NCI-H748 (cell line): Measurements from ENCODE around the gene SPATS1.

Experiments used
- DNase-seq: peaks from one replicate; lab custom pipeline; 2025; ENCODE audit not compliant: unreplicated experiment; lab: John Stamatoyannopoulos, UW

SPATS1 gene

DNA sequence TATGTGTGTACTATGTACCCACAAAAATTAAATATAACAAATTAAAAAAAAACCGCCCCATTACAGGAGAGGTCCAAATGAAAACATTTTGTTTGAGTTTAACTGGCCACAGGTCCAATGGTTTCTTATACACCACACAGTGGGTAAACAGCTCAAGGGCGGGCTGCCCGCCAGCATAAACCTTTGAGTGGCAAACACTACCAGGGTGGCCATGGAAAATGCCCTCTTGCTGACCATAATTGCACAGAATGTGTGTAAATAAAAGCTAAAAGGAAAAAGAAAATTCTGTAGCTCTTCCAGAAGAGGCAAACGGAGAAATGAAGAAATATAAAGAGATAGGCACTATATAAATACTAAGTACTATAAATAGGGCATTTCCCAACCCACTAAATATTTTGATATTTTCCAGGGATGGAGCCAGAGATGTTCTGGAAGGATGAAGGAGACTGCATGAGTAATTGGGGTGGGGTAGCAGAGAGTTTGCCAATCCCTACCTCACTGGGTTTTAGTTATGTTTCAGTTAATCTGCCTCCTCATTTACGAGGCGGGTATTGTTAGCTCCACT lies 44.0 kb downstream of the SPATS1 start:
- DNase-seq = peak; percentile 69

DNA sequence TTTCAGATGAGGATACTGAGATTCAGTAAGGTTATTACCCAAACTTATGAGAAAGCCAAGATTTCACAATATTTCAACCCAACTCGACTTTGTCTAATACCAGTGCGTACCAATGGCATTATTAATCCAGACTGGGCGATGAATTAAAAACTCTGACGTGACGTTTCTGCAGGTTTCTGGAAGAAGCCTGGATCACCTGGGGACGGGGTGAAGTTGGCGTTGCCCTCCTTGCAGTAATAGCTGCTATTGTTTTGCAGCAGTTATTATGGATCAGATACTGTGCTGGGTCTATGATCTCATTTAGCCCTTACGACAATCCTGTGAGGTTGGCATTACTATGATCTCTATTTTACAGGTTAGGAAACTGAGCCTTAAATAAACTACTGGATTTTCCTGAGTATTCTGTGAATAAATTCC lies 44.5 kb downstream of the SPATS1 start:
- peak; percentile 83 for DNase-seq

DNA sequence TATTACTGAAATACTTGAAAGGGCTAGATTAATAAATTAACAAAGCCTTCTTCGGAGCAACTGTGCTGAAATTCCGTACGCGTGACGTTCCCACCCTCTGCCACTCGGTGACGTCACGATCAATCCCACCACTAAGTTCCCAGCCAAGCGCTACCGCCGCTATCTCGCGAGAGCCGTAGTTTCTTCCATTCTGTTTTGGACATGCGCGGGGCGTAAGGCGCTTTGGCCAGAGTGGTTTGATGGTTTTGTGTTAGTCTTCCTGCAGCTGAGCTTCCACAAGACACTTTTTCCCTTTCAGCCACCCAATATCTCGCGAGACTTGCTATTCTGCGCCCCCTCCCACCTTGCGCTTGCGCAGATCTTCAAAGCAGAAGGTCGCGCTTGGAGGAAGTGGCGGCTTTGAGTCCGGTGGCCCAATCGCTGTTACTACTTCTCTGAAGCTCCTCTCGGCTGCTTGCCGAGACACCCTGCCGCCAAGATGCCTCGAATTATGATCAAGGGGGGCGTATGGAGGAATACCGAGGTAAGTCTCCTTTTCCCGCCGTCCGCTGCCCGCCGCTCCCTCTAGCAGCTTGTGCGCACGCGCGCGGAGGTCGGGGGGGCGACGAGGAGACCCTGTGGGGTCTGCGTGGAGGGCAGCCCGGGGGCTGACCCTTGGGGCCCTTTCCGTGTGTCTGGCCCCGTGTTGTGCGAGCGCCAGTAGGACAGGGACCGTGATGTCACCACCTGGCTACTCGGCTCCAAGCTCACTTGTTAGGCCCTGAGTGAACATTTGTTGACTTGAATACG lies 45.1 kb downstream of the SPATS1 start, which contains the start of gene CDC5L:
Gene CDC5L, plus strand, starts transcription at position 361 of the 789 bp plus-strand sequence. Its CDS starts 118 bp downstream, at position 479.
- DNase-seq = peak; percentile 100

DNA sequence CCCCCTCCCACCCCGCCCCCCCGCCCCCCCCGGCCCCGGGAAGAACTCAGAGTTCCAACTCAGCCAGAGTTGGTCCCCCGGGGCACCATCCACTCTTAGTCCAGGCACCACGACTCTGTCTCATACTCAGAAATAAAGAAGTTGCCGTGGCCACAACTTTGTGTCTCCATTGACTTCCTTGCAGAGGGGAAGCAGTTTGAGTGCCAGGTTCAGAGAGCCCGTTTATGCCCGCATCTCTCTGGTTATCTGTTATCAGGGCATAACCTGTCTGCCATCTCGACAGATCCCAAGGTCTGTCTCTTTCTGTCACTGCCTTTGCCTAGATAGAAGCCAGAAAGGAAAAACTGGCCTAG lies 45.7 kb downstream of the SPATS1 start:
- peak; percentile 62 for DNase-seq

DNA sequence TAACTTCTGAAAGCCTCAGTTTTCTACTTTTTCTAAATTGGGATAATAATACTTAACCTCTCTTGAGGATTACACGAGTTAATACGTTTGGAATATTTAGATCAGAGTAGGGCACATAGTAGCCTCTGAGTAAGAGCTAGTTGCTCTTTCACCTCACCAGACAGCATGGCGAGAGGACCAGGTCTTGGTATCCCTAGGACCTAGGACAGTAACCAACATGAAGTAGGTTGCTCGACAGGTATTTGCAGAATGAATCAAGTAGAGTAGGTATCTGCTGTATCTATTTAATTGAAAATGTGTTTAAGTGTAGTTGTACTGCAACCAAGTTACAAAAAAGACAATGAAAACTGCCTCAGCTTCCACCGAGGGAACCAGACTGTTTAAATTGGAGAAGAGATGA lies 46.4 kb downstream of the SPATS1 start:
- no peak for DNase-seq

DNA sequence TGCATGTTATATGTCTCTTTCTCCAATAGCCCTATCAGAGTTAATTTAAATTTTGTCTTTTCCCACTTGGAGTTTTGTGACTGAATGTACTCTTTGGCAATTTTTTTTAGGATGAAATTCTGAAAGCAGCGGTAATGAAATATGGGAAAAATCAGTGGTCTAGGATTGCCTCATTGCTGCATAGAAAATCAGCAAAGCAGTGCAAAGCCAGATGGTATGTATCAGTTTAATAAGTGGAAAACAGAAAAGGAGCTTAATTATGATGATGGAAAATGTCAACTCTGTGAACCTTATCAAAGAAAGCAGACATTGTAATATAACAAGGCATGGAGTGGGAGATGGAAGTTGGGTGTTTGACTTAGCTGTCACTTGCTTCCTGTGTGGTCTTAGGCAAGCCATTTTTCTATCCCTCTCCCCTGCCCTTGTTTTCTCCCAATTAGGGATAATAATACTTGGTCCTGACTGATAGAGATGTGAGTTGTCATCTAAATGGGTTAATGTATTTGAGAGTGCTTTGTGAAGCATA lies 47.8 kb downstream of the SPATS1 start:
- DNase-seq = no peak
